GM10266 (cell line): ENCODE data around the gene CEP170B.
"Not testable (repeated sequence)": the region's sequence is repeated elsewhere in the genome, so short reads cannot be mapped to it uniquely, and the experiment has no call there.

Experiments
- DNase-seq: peaks from one replicate; pipeline ENCODE4 v3.0.0; 2012; ENCODE audit errors: extremely low spot score
- TF ChIP-seq, protein P1 (sequence below): IDR thresholded peaks from 2 replicates; pipeline ENCODE4 v1.5.1; 2012; ENCODE audit warnings: mild to moderate bottlenecking, low read depth; ENCODE audit not compliant: control insufficient read depth, insufficient read depth; ENCODE audit errors: missing control alignments

The CEP170B gene

GRCh38 chr14:104845033-104845666 is 19.9 kb upstream of the CEP170B start:
- TF ChIP-seq, protein P1, sequence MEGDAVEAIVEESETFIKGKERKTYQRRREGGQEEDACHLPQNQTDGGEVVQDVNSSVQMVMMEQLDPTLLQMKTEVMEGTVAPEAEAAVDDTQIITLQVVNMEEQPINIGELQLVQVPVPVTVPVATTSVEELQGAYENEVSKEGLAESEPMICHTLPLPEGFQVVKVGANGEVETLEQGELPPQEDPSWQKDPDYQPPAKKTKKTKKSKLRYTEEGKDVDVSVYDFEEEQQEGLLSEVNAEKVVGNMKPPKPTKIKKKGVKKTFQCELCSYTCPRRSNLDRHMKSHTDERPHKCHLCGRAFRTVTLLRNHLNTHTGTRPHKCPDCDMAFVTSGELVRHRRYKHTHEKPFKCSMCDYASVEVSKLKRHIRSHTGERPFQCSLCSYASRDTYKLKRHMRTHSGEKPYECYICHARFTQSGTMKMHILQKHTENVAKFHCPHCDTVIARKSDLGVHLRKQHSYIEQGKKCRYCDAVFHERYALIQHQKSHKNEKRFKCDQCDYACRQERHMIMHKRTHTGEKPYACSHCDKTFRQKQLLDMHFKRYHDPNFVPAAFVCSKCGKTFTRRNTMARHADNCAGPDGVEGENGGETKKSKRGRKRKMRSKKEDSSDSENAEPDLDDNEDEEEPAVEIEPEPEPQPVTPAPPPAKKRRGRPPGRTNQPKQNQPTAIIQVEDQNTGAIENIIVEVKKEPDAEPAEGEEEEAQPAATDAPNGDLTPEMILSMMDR, result no peak
- no peak for DNase-seq

DNA sequence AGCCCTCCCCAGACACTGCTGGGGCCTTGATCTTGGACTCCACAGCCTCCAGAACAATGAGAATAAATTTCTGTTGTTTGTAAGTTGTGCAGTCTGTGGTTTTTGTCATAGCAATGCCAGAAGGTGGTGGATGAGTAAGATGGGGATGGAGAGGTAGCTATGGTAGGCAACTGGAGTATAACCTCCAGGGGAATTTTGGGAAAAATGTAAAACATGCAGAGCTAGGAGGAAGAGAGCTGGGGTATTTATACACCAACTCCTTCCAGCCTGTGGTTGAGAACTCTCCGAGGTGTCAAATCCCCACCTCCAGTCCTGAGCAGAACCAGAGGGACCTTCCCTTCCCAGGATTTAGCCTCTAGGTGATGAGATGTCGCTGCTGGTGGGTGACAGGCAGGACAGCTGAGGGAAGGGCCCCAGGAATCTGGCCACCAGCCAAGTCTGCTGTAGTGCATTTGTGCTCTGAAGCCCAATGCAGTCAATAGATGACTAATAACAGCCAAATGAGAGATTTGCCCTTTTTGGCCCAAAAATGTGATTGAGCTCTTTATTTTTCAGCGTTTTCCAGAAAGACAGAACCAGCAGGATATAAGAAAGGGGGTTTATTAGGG is 19.1 kb upstream of the CEP170B start:
- no peak for DNase-seq
- TF ChIP-seq, protein P1, result no peak

- no peak for DNase-seq
- TF ChIP-seq, protein P1, result no peak
Observed at GRCh38 chr14:104852280-104852663, 12.8 kb upstream of the CEP170B start.

DNA sequence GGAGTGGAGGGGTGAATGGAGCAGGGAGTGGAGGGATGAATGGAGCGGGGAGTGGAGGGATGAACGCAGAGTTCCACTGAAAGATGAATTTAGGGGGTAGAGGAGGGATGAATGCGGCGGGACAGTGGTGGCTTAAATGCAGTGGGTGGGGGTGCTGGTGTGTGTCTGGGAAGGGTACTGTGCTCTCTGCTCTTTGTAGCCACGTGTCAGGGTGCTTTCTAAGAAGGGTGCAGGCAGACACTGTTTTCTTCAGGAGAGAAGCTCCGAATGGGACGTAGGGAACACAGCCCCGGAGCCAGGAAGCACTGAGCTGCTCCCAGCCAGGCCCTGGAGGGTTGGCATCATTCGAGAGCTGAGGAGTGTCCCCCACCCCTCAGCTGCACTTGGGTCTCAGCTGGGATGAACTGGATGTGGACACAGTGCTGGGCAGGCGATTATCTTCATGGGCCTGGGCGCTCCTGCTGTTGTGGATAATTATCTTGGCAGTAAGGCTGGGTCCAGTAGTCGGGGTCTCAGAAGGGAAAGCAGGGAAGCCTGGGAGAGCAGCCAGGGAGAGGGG is 9.5 kb upstream of the CEP170B start:
- TF ChIP-seq, protein P1, result no peak
- no peak for DNase-seq

- DNase-seq, result no peak
- TF ChIP-seq, protein P1, result no peak
Observed at GRCh38 chr14:104856157-104856868, 8.8 kb upstream of the CEP170B start.

DNA sequence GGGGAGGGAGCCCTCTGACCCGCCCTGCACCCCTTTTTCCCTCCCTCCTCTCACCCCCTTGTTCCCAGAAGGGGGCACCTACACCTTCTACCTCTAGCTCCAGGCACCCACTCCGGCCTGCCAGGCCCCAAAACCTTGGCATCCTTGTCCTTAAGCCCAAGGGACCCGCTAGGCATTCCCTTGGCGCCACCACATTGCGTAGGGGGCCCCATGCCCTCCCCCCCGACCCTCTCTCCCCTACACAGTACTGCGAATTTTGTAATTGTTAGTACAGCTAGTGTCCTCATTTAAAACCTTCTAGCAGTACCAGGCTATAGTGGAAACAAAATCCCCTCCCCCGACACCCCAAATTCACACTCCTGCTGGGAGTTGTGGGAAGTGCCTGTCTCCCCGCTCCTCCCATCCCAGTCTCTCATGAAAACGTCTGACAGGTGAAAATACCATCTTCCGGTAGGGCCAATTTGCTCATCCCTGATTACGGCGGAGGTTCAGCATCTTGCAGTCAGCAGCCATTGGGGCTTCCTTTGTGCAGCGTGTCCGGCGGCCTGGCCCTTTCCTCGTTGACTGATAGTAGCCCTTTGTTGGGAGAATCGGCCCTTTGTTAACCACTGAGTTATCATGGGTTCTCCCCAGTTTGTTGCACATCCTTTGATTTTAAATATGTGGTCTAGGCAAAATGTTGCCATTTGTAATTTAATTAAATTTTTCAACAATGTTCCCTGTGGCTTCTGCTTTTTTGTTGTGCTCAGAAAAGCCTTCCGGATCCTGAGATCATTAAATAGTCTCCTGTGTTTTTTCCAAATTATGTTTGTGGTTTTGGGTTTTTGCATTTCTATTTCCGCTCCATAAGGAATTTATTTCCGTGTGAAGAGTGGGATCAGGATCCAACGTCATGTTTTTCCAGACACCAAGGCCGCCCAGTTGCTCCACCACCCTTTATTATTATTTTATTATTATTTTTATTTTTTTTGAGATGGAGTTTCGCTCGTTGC is 7.9 kb upstream of the CEP170B start:
- TF ChIP-seq, protein P1, result no peak
- no peak for DNase-seq

- not testable (repeated sequence) for DNase-seq
Observed at GRCh38 chr14:104857931-104858330, 7.1 kb upstream of the CEP170B start.
